Gastrocnemius medialis (tissue), 4 donors: ENCODE results near the gene DISC1.
"Not testable (repeated sequence)": the region's sequence is repeated elsewhere in the genome, so short reads cannot be mapped to it uniquely, and the experiment has no call there.

Experiments used
- CTCF ChIP-seq, 5 experiments: fragments of 450-650 bp in 3 of 5; fragments of 200-600 bp in 2 of 5; sonication (generic) in 2 of 5; IDR thresholded peaks in 4 of 5; conservative IDR thresholded peaks in 1 of 5; 1 replicate in 4 of 5; 2 replicates in 1 of 5; pipeline ENCODE4 v1.5.1; 2016 to 2019; ENCODE audit warnings: antibody characterized with exemption in 5 of 5, mild to moderate bottlenecking in 3 of 5, moderate library complexity in 3 of 5
- POLR2A ChIP-seq, 2 donors: fragments of 450-650 bp; IDR thresholded peaks; one replicate each; pipeline ENCODE4 v1.6.1; 2017; ENCODE audit warnings: antibody characterized with exemption in 2 of 2, mild to moderate bottlenecking in 2 of 2, moderate library complexity in 2 of 2

DNA sequence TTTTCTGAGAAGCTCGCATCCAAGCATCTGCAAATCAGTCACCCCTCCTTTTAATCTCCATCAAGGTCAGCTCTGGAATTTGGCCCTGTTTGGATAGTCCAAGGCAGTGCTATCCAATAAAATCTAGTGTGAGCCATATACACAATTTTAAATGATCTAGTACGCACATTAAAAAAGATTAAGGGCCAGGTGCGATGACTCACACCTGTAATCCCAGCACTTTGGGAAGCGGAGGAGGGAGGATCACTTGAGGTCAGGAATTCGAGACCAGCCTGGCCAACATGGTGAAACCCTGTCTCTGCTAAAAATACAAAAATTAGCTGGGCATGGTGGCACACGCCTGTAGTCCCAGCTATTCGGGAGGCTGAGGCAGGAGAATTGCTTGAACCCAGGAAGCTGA is 139.2 kb downstream of the DISC1 start:
- TF ChIP-seq CTCF (IDR thresholded peaks at IDR 0.05 in 4 of 5, conservative IDR thresholded peaks at IDR 0.05 in 1 of 5); POLR2A (IDR thresholded peaks at IDR 0.05): not testable (repeated sequence)
